Pancreas (tissue), 10 donors: Measurements from ENCODE around the gene RWDD2A. TPM values are rescaled to one million over a fixed set of nuclear protein-coding genes. Genes with fewer than 3 reads are reported as not detected.

Experiments
- ATAC-seq, 4 donors: fragments of 200-7000 bp; cut with Tn5 transposase; one replicate each; pipeline versions ENCODE4 v1.8.0 to v1.9.1; 2020; ENCODE audit warnings: mild to moderate bottlenecking in 4 of 4, moderate library complexity in 4 of 4
- DNase-seq, 6 donors: peaks; one replicate each; pipeline ENCODE4 v3.0.0-alpha.2; 2020
- FAIRE-seq: peaks from 2 replicates; lab custom pipeline; 2012; peaks lifted over from hg19 to GRCh38; lab: Jason Lieb, UNC
- H3K27ac ChIP-seq, 4 donors: fragments of 200-600 bp; sonication (generic); 1 replicate in 3 of 4; 2 replicates in 1 of 4; pipeline versions ENCODE4 v1.5.0 to v1.8.0; 2020
- H3K27me3 ChIP-seq, 4 donors: fragments of 200-600 bp; one replicate each; pipeline ENCODE4 v1.8.0; 2021
- H3K36me3 ChIP-seq, 3 donors: fragments of 200-600 bp; sonication (generic) in 1 of 3; one replicate each; pipeline versions ENCODE4 v1.5.0 to v1.8.0; 2020 to 2021
- H3K4me1 ChIP-seq, 3 donors: fragments of 200-600 bp; one replicate each; pipeline ENCODE4 v1.8.0; 2021
- H3K4me3 ChIP-seq, 4 donors: fragments of 200-600 bp; sonication (generic) in 2 of 4; one replicate each; pipeline versions ENCODE4 v1.5.0 to v1.8.0; 2020 to 2021
- H3K9me3 ChIP-seq, 4 donors: fragments of 200-600 bp; one replicate each; pipeline ENCODE4 v1.8.0; 2021
- CTCF ChIP-seq, 4 donors: fragments of 200-600 bp; sonication (generic) in 3 of 4; IDR thresholded peaks; one replicate each; pipeline versions ENCODE4 v1.5.0 to v1.8.0; 2021; ENCODE audit warnings: antibody characterized with exemption in 4 of 4
- WGBS, 2 donors: extraction: QIAGEN DNeasy Blood & Tissue Kit; methylation state at CpG; one replicate each; pipeline ENCODE4 v1.1.7; 2013; 5-methylcytosine and 5-hydroxymethylcytosine counted together
- intact Hi-C, 3 donors: fragments of 100-400 bp; cut with DNase I; formaldehyde crosslinking; loops; one replicate each; pipeline versions ENCODE4 v1.11.1 to v1.14.2; 2022
- polyA plus RNA-seq, 2 donors: library from polyadenylated mRNA; stranded (reverse); fragments of 200-250 nt; gene quantifications; one replicate each; pipeline ENCODE4 v1.2.3, GENCODE V29; 2013
- total RNA-seq, 6 donors: library from RNA; stranded (reverse); fragmentation: NEBNext Ultra II Directional in 4 of 6; extraction: Animal tissue kit (Norgen Biotek cat#: 25700) in 4 of 6; gene quantifications; one replicate each; pipeline versions ENCODE4 v1.2.1 to v1.2.4, GENCODE V29; 2021 to 2023
- donor health status: healthy with polysubstance abuse.
- donor health status: DM: no; HTN: no; CAD: no; lungs with moderate emphysema.
- donor health status: DM: no; HTN: no; CAD: no.
- donor health status: control.
- donor health status: control.
- donor health status: Bipolar disorder and iron deficiency.
- donor health status: DM: yes; HTN: yes; CAD: no.
- donor health status: DM: no; HTN: no; CAD: no.
- donor health status: DM: no; HTN: no; CAD: no.
- donor health status: DM: yes; HTN: yes; CAD: no.

RWDD2A gene
- total and polyA plus RNA-seq, 8 donors: 3.3 to 6.8 (median 4.6) TPM

GRCh38 chr6:83155794-83156193 is 37.4 kb upstream of the RWDD2A start:
- no peaks in the 10 kb centered on the region for H3K4me1 ChIP-seq
- FAIRE-seq (no peak), DNase-seq (no peak), ATAC-seq (no peak)
- H3K27me3 ChIP-seq: no peaks in the 10 kb centered on the region
- H3K4me3 ChIP-seq: no peak overlapping the region
- no peak for TF ChIP-seq CTCF (IDR thresholded peaks at IDR 0.05)
- no peaks in the 10 kb centered on the region for H3K9me3 ChIP-seq
- no peak overlapping the region for H3K27ac ChIP-seq
- WGBS, 2 donors: 43 to 51% methylated on average over 2 of the region's 2 CpGs
- H3K36me3 ChIP-seq: peaks cover 0 to 71% (median 7%) of the 10 kb centered on the region in 3 donors
- intact Hi-C loops: no loop called here

GRCh38 chr6:83160167-83160566 is 33.0 kb upstream of the RWDD2A start:
- WGBS, 2 donors: 70 to 72% methylated on average over 1 of the region's 1 CpG
- intact Hi-C loops: no loop called here
- ATAC-seq (no peak), FAIRE-seq (no peak), DNase-seq (no peak)
- H3K4me1 ChIP-seq: no peaks in the 10 kb centered on the region
- no peak overlapping the region for H3K4me3 ChIP-seq
- TF ChIP-seq CTCF (IDR thresholded peaks at IDR 0.05): no peak
- H3K9me3 ChIP-seq: no peaks in the 10 kb centered on the region
- no peak overlapping the region for H3K27ac ChIP-seq
- H3K36me3 ChIP-seq: peaks cover 0 to 40% (median 3%) of the 10 kb centered on the region in 3 donors
- H3K27me3 ChIP-seq: no peaks in the 10 kb centered on the region

- DNase-seq (no peak), FAIRE-seq (no peak), ATAC-seq (no peak)
- H3K27ac ChIP-seq: no peak overlapping the region
- 94 to 95% methylated on average over 5 of the region's 5 CpGs for WGBS, 2 donors
- no peak for TF ChIP-seq CTCF (IDR thresholded peaks at IDR 0.05)
- no peaks in the 10 kb centered on the region for H3K27me3 ChIP-seq
- no peak overlapping the region for H3K4me3 ChIP-seq
- no peaks in the 10 kb centered on the region for H3K4me1 ChIP-seq
- H3K9me3 ChIP-seq: no peaks in the 10 kb centered on the region
- H3K36me3 ChIP-seq: peaks cover 0 to 64% (median 51%) of the 10 kb centered on the region in 3 donors
- intact Hi-C loops: no loop called here
Observed at GRCh38 chr6:83167726-83168278, 25.4 kb upstream of the RWDD2A start.

GRCh38 chr6:83168556-83168955 is 24.6 kb upstream of the RWDD2A start:
- H3K36me3 ChIP-seq: peaks cover 0 to 72% (median 56%) of the 10 kb centered on the region in 3 donors
- H3K9me3 ChIP-seq: no peaks in the 10 kb centered on the region
- intact Hi-C loops: no loop called here
- no peak overlapping the region for H3K4me3 ChIP-seq
- no peaks in the 10 kb centered on the region for H3K27me3 ChIP-seq
- ATAC-seq (no peak), FAIRE-seq (no peak), DNase-seq (no peak)
- H3K27ac ChIP-seq: no peak overlapping the region
- 77 to 88% methylated on average over 1 of the region's 1 CpG for WGBS, 2 donors
- TF ChIP-seq CTCF (IDR thresholded peaks at IDR 0.05): no peak
- no peaks in the 10 kb centered on the region for H3K4me1 ChIP-seq

- peaks cover 0 to 77% (median 62%) of the 10 kb centered on the region in 3 donors for H3K36me3 ChIP-seq
- intact Hi-C loops: no loop called here
- no peaks in the 10 kb centered on the region for H3K9me3 ChIP-seq
- no peak overlapping the region for H3K27ac ChIP-seq
- H3K4me3 ChIP-seq: no peak overlapping the region
- H3K4me1 ChIP-seq: no peaks in the 10 kb centered on the region
- H3K27me3 ChIP-seq: no peaks in the 10 kb centered on the region
- TF ChIP-seq CTCF (IDR thresholded peaks at IDR 0.05): no peak
- ATAC-seq: no peak
- no peak for FAIRE-seq
- no peak for DNase-seq
Observed at GRCh38 chr6:83169106-83169505, 24.1 kb upstream of the RWDD2A start.
